Effector memory CD8-positive, alpha-beta T cell (primary cell): ENCODE data around the gene TCP11.

Experiments used
- ATAC-seq: fragments of 150-1000 bp; cut with Tn5 transposase; replicated peaks from 2 replicates; pipeline ENCODE4 v1.10.0; 2021; ENCODE audit warnings: mild to moderate bottlenecking, moderate library complexity
- DNase-seq, 3 experiments: peaks; one replicate each; pipeline ENCODE4 v3.0.0; 2021
- H3K27ac Mint-ChIP-seq, 2 donors: one replicate each; pipeline ENCODE4 v1.8.0; 2022; ENCODE audit warnings: mild to moderate bottlenecking in 2 of 2, mixed read lengths in 2 of 2, moderate library complexity in 2 of 2
- H3K27me3 Mint-ChIP-seq, 2 donors: one replicate each; pipeline ENCODE4 v1.8.0; 2022; ENCODE audit warnings: mixed read lengths in 2 of 2
- H3K36me3 Mint-ChIP-seq: one replicate; pipeline ENCODE4 v1.8.0; 2022; ENCODE audit warnings: mild to moderate bottlenecking, moderate library complexity, mixed read lengths; ENCODE audit not compliant: insufficient read depth
- H3K4me1 Mint-ChIP-seq, 2 donors: one replicate each; pipeline ENCODE4 v1.8.0; 2022; ENCODE audit warnings: low read depth in 2 of 2, mixed read lengths in 2 of 2
- H3K4me3 Mint-ChIP-seq, 2 donors: one replicate each; pipeline ENCODE4 v1.8.0; 2022; ENCODE audit warnings: mild to moderate bottlenecking in 2 of 2, mixed read lengths in 2 of 2, moderate library complexity in 2 of 2
- H3K9me3 Mint-ChIP-seq, 2 donors: one replicate each; pipeline ENCODE4 v1.8.0; 2022; ENCODE audit warnings: mixed read lengths in 2 of 2

TCP11 gene

GRCh38 chr6:35083507-35083906, 57.6 kb downstream of the TCP11 start:
- ATAC-seq (no peak), DNase-seq (no peak)
- Mint-ChIP-seq H3K4me1 (no peaks in the 10 kb centered on the region), H3K9me3 (no peaks in the 10 kb centered on the region), H3K36me3 (peaks cover 14% of the 10 kb centered on the region), H3K27me3 (no peaks in the 10 kb centered on the region), H3K27ac (no peak overlapping the region), H3K4me3 (no peak overlapping the region)

DNA sequence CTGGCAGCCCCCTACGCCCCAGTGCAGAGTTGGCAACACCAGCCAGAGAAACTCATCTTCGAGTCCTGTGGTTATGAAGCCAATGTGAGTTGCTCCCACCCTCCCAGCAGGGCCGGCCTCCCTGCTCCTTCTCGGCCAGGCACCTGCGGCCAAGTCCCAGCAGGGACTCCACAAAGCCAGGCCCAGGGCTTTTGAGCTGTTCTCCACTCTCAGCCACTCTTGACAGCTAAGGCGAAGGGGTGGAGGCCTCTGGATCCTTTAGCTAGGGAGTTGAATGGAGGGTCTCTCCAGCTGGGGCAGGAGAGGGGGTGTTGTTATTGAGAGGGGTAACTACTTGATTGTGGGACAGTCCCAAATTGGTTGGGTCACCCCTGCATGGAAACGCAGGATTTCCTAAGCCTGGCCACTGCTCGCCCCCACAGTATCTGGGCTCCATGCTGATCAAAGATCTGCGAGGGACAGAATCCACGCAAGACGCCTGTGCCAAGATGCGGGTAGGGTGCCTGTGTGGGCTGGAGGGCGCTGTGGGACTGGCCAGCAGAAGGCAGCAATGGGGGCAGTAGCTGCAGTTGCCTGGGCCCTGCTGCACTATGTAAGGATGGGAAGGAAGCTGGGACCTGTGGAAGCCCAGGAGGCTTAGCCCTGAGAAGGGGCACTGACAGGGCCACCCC, 58.3 kb downstream of the TCP11 start:
- no peaks in the 10 kb centered on the region for H3K27me3 Mint-ChIP-seq
- no peak overlapping the region for H3K4me3 Mint-ChIP-seq
- DNase-seq: no peak
- H3K36me3 Mint-ChIP-seq: peaks cover 12% of the 10 kb centered on the region
- no peak for ATAC-seq
- no peaks in the 10 kb centered on the region for H3K4me1 Mint-ChIP-seq
- no peaks in the 10 kb centered on the region for H3K9me3 Mint-ChIP-seq
- no peak overlapping the region for H3K27ac Mint-ChIP-seq

GRCh38 chr6:35082046-35082732, 59.0 kb downstream of the TCP11 start:
- ATAC-seq (no peak), DNase-seq (no peak)
- Mint-ChIP-seq H3K4me3 (no peak overlapping the region), H3K27ac (no peak overlapping the region), H3K36me3 (peaks cover 12% of the 10 kb centered on the region), H3K27me3 (no peaks in the 10 kb centered on the region), H3K4me1 (no peaks in the 10 kb centered on the region), H3K9me3 (no peaks in the 10 kb centered on the region)

DNA sequence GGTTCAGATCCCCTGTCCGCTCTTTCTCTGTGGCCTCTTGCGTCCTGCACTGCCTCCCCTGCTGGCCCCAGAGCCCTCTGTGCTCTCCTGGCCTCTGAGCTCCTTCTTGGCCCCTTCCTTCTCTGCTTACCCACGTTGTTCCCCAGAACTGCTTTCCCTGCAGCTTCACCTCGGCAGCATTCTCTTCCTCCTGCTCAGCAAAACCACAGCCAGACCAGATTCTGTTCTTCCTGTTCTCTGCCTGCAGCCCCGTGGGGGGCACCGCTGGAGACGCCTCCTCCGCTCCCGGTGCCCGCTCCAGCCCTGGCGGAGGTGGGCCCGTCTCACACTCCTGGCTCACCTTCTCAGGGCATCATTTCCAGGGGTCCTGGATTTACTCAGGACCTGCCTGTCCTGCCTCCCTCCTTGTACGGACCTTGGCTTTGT, 59.7 kb downstream of the TCP11 start:
- H3K4me3 Mint-ChIP-seq: no peak overlapping the region
- peaks cover 11% of the 10 kb centered on the region for H3K36me3 Mint-ChIP-seq
- H3K9me3 Mint-ChIP-seq: no peaks in the 10 kb centered on the region
- DNase-seq (no peak), ATAC-seq (no peak)
- H3K27me3 Mint-ChIP-seq: no peaks in the 10 kb centered on the region
- no peak overlapping the region for H3K27ac Mint-ChIP-seq
- H3K4me1 Mint-ChIP-seq: no peaks in the 10 kb centered on the region

GRCh38 chr6:35080821-35081425, 60.2 kb downstream of the TCP11 start:
- Mint-ChIP-seq H3K27me3 (no peaks in the 10 kb centered on the region), H3K9me3 (no peaks in the 10 kb centered on the region), H3K27ac (no peak overlapping the region), H3K36me3 (peaks cover 8% of the 10 kb centered on the region), H3K4me3 (no peak overlapping the region), H3K4me1 (no peaks in the 10 kb centered on the region)
- DNase-seq: no peak
- ATAC-seq: no peak

DNA sequence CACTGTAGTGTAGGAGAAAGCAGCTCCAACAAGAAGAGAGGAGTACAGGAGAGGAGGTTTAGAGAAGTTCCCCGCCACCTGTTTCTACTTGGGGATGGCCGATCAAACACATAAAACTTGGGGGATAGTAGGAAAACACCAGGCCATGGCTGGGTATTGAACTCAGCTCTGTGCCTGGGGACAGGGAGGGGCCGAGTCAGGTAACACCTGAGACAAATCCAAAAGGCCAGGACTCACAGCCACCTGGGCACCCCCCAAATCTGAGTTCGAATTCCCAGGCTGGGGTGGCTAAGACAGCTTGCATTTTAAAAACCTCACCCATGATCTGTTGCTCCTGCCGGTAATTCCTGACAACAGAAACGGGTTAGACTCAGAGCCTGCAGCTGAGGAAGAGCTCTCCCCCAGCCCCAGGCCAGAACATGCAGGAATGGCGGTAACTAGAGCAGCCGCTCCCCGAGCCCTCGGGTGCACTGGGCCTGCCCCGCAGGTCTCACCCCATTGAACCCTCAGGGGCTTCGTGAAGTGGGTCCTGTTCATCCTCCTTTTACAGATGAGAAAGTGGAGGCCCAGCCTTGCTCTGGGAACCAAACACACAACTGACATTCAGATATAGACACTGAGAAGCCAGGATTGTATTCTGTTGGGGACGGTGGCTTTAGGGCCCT, 61.0 kb downstream of the TCP11 start:
- H3K27ac Mint-ChIP-seq: no peak overlapping the region
- no peaks in the 10 kb centered on the region for H3K9me3 Mint-ChIP-seq
- H3K4me1 Mint-ChIP-seq: no peaks in the 10 kb centered on the region
- H3K36me3 Mint-ChIP-seq: peaks cover 8% of the 10 kb centered on the region
- DNase-seq (no peak), ATAC-seq (no peak)
- H3K4me3 Mint-ChIP-seq: no peak overlapping the region
- H3K27me3 Mint-ChIP-seq: no peaks in the 10 kb centered on the region

DNA sequence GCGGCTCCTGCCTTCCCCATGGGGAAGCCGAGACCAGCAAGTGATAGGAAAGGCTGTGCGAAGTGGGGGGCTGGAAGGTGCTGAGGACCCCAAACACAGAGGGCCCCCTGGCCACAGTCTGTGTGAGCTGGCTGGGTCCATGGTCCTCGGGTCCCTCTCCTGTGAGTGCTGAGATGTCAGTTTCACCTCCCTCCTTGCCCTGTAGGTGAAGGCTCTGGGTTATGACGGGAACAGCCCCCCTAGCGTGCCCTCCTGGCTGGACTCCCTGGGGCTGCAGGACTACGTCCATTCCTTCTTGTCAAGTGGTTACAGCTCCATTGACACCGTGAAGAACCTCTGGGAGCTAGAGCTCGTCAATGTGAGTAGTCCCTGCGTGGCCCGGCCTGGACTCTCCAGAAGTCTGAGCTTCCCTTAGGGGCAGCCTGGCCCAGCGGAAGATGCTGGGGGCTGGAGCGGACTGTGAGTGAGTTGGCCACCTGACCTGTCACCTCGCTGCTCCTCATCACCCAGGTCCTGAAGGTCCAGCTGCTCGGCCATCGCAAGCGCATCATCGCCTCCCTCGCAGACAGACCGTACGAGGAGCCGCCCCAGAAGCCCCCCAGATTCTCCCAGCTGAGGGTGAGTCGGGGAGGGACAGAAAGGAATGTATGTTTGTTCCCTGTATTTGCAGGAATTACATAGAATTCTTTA, 61.7 kb downstream of the TCP11 start:
- no peaks in the 10 kb centered on the region for H3K9me3 Mint-ChIP-seq
- H3K4me3 Mint-ChIP-seq: no peak overlapping the region
- H3K27me3 Mint-ChIP-seq: no peaks in the 10 kb centered on the region
- no peaks in the 10 kb centered on the region for H3K4me1 Mint-ChIP-seq
- peaks cover 5% of the 10 kb centered on the region for H3K36me3 Mint-ChIP-seq
- DNase-seq (no peak), ATAC-seq (no peak)
- H3K27ac Mint-ChIP-seq: no peak overlapping the region

DNA sequence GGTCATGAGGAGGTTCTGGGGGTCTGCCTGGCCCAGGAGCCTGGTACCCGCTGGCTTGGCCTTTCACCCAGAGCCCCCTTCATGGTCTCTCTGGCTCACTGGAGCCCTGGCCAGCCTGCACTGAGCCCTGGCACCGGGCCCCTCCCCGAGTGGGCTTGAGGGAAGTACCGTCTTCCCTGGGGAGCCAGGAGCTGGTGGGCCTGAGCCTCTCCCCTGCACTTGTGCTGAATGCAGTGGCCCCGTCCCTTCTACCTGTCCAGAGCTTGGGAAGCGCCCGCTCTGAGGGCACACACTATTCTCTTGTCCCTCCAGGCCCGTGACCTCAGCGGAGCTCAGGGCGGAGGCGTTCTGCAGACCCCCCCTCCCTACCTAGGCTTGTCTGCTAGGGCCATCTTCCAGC, 62.2 kb downstream of the TCP11 start:
- H3K27ac Mint-ChIP-seq: no peak overlapping the region
- H3K9me3 Mint-ChIP-seq: no peaks in the 10 kb centered on the region
- no peak overlapping the region for H3K4me3 Mint-ChIP-seq
- H3K4me1 Mint-ChIP-seq: no peaks in the 10 kb centered on the region
- peaks cover 7% of the 10 kb centered on the region for H3K36me3 Mint-ChIP-seq
- H3K27me3 Mint-ChIP-seq: no peaks in the 10 kb centered on the region
- ATAC-seq: no peak
- DNase-seq: no peak

GRCh38 chr6:35078226-35078850, 62.8 kb downstream of the TCP11 start:
- no peaks in the 10 kb centered on the region for H3K27me3 Mint-ChIP-seq
- peaks cover 9% of the 10 kb centered on the region for H3K36me3 Mint-ChIP-seq
- ATAC-seq (no peak), DNase-seq (no peak)
- no peaks in the 10 kb centered on the region for H3K4me1 Mint-ChIP-seq
- H3K4me3 Mint-ChIP-seq: no peak overlapping the region
- no peaks in the 10 kb centered on the region for H3K9me3 Mint-ChIP-seq
- H3K27ac Mint-ChIP-seq: no peak overlapping the region

DNA sequence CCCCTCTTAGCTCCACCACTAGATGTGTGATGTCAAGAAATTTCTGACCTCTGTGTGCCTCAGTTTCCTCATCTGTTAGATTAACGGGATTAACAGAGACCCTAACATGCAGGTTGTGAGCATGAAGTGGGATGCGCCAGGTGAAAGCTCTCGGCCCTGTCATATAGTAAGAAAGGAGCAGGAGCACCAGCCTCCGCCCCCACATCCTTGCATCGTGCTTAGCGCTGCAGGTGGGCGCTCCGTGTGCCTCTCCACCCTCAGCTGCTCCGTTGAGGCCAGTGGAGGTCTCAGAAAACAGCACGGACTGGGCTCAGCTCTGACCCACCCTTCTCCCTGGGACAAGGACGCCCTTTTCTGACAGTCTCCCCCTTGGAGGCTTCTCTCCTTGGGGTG, 63.4 kb downstream of the TCP11 start:
- ATAC-seq (no peak), DNase-seq (no peak)
- H3K27ac Mint-ChIP-seq: no peak overlapping the region
- H3K9me3 Mint-ChIP-seq: no peaks in the 10 kb centered on the region
- no peaks in the 10 kb centered on the region for H3K4me1 Mint-ChIP-seq
- H3K4me3 Mint-ChIP-seq: no peak overlapping the region
- no peaks in the 10 kb centered on the region for H3K27me3 Mint-ChIP-seq
- peaks cover 8% of the 10 kb centered on the region for H3K36me3 Mint-ChIP-seq

- H3K4me3 Mint-ChIP-seq: no peak overlapping the region
- H3K27me3 Mint-ChIP-seq: no peaks in the 10 kb centered on the region
- peaks cover 4% of the 10 kb centered on the region for H3K36me3 Mint-ChIP-seq
- ATAC-seq: no peak
- H3K27ac Mint-ChIP-seq: no peak overlapping the region
- no peaks in the 10 kb centered on the region for H3K9me3 Mint-ChIP-seq
- no peaks in the 10 kb centered on the region for H3K4me1 Mint-ChIP-seq
- DNase-seq: no peak
Measured at GRCh38 chr6:35076997-35077712, 64.0 kb downstream of the TCP11 start.

DNA sequence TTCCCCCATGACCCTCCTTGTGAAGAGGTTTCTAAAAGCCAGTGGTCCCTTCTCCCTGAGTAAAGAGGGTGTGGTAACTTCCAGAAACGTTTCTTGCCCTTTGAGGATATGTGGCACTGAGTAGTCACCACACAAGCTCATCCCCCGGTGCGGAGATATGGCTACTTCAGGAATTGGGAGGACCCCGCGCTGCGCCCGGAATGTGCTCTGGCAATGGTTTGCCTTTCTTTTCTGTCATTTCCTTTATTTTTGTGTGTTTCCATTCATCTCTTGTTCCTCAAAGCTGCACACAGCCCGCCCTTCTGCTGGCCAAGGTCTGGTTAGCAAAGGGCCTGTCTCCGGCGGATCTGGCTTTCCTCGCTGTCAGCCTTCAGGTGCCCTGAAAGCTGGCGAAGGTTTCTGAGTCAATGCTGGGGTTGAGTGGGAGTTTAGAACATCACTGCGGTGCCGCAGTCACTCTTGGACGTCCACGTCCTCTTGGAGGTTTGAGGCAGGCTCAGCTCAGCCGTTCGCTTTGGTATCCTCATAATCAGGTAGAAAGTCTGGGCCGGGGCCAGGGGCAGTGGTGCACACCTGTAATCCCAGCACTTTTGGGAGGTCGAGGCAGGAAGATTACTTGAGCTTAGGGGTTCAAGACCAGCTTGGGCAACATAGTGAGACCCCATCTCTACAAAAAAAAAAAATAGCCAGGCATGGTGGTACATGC, 67.2 kb downstream of the TCP11 start:
- ATAC-seq (no peak), DNase-seq (no peak)
- Mint-ChIP-seq H3K27ac (no peak overlapping the region), H3K27me3 (no peaks in the 10 kb centered on the region), H3K4me3 (no peak overlapping the region), H3K9me3 (no peaks in the 10 kb centered on the region), H3K4me1 (no peaks in the 10 kb centered on the region), H3K36me3 (peaks cover 4% of the 10 kb centered on the region)
